HG02610 (cell line): ENCODE measurements around the gene PLCE1.

Source experiments
- ATAC-seq: cut with Tn5 transposase; IDR thresholded peaks from one replicate; pipeline ENCODE4 v1.9.1; 2021; ENCODE audit warnings: mild to moderate bottlenecking, moderate library complexity; ENCODE audit not compliant: unreplicated experiment

The PLCE1 gene

GRCh38 chr10:93993414-93993781, 333 bp upstream of the PLCE1 start:
- ATAC-seq = no peak

- no peak for ATAC-seq
Measured at GRCh38 chr10:93994438-93994801, 689 bp downstream of the PLCE1 start.

GRCh38 chr10:93995182-93995581, 1.5 kb downstream of the PLCE1 start:
- ATAC-seq = no peak

- ATAC-seq = no peak
Measured at GRCh38 chr10:93995598-93996271, 2.0 kb downstream of the PLCE1 start.

GRCh38 chr10:93996551-93996950, 2.8 kb downstream of the PLCE1 start:
- no peak for ATAC-seq

- no peak for ATAC-seq
Measured at GRCh38 chr10:93997546-93997945, 3.8 kb downstream of the PLCE1 start.

- ATAC-seq = no peak
Measured at GRCh38 chr10:93999401-93999851, 5.7 kb downstream of the PLCE1 start.

GRCh38 chr10:94000638-94001415, 7.1 kb downstream of the PLCE1 start:
- no peak for ATAC-seq

GRCh38 chr10:94001416-94001810, 7.7 kb downstream of the PLCE1 start:
- ATAC-seq = no peak

GRCh38 chr10:94002156-94002555, 8.4 kb downstream of the PLCE1 start:
- no peak for ATAC-seq

- no peak for ATAC-seq
Measured at GRCh38 chr10:94003488-94003887, 9.8 kb downstream of the PLCE1 start.

GRCh38 chr10:94005050-94005449, 11.3 kb downstream of the PLCE1 start:
- no peak for ATAC-seq

- no peak for ATAC-seq
Measured at GRCh38 chr10:94006591-94007550, 13.1 kb downstream of the PLCE1 start.

- ATAC-seq = no peak
Measured at GRCh38 chr10:94008526-94008925, 14.8 kb downstream of the PLCE1 start.

GRCh38 chr10:94010116-94010515, 16.4 kb downstream of the PLCE1 start:
- ATAC-seq = no peak

GRCh38 chr10:94010886-94011285, 17.2 kb downstream of the PLCE1 start:
- ATAC-seq = no peak

- ATAC-seq = no peak
Measured at GRCh38 chr10:94011296-94011695, 17.6 kb downstream of the PLCE1 start.

GRCh38 chr10:94012834-94013233, 19.1 kb downstream of the PLCE1 start:
- ATAC-seq = no peak

GRCh38 chr10:94013331-94013760, 19.6 kb downstream of the PLCE1 start:
- no peak for ATAC-seq

- no peak for ATAC-seq
Measured at GRCh38 chr10:94014304-94014703, 20.6 kb downstream of the PLCE1 start.
